Astrocyte of the spinal cord (primary cell): ENCODE measurements around the gene ATG7.
"Not testable (repeated sequence)": the region's sequence is repeated elsewhere in the genome, so short reads cannot be mapped to it uniquely, and the experiment has no call there.

Experiments
- DNase-seq: peaks from one replicate; pipeline ENCODE4 v3.0.0; 2011; ENCODE audit warnings: low read depth, low spot score
- H3K4me3 ChIP-seq: 2 replicates; pipeline ENCODE4 v1.5.1; 2011; ENCODE audit warnings: low read depth, mild to moderate bottlenecking, low read length, moderate library complexity
- CTCF ChIP-seq: IDR thresholded peaks from 2 replicates; pipeline ENCODE4 v1.5.1; 2012; ENCODE audit warnings: low read depth, mild to moderate bottlenecking, low read length, inconsistent platforms
- in situ Hi-C: cut with HindIII; loops from 2 replicates; pipeline ENCODE4 v1.10.0; 2017; ENCODE audit warnings: low sequenced_read_pairs

Gene ATG7

GRCh38 chr3:11438646-11439045 lies 166.4 kb downstream of the ATG7 start:
- TF ChIP-seq CTCF: peak; percentile 23

GRCh38 chr3:11441346-11441745 lies 169.1 kb downstream of the ATG7 start:
- H3K4me3 ChIP-seq, in situ Hi-C loops, DNase-seq: not testable (repeated sequence)

More at GRCh38 chr3:11438646-11439045, 166.4 kb downstream of the ATG7 start:
- DNase-seq: peak; percentile 74
- H3K4me3 ChIP-seq: no peak overlapping the region
- in situ Hi-C loops: no loop called here

GRCh38 chr3:11444404-11444803 lies 172.2 kb downstream of the ATG7 start:
- in situ Hi-C loops: no loop called here
- TF ChIP-seq CTCF: no peak
- DNase-seq: no peak
- H3K4me3 ChIP-seq: no peak overlapping the region

- DNase-seq, H3K4me3 ChIP-seq, in situ Hi-C loops: not testable (repeated sequence)
Measured at GRCh38 chr3:11445193-11445592, 173.0 kb downstream of the ATG7 start.

- peak; percentile 64 for DNase-seq
- no peak for TF ChIP-seq CTCF
- in situ Hi-C loops: no loop called here
Measured at GRCh38 chr3:11445883-11446282, 173.7 kb downstream of the ATG7 start.

GRCh38 chr3:11447584-11448200 lies 175.5 kb downstream of the ATG7 start:
- TF ChIP-seq CTCF: no peak
- DNase-seq: no peak
- in situ Hi-C loops: no loop called here
- H3K4me3 ChIP-seq: no peak overlapping the region

More at GRCh38 chr3:11445883-11446282, 173.7 kb downstream of the ATG7 start:
- no peak overlapping the region for H3K4me3 ChIP-seq

GRCh38 chr3:11450015-11450414 lies 177.8 kb downstream of the ATG7 start:
- in situ Hi-C loops: no loop called here
- DNase-seq: no peak
- no peak overlapping the region for H3K4me3 ChIP-seq
- no peak for TF ChIP-seq CTCF

- no peak for DNase-seq
- in situ Hi-C loops: no loop called here
- no peak overlapping the region for H3K4me3 ChIP-seq
Measured at GRCh38 chr3:11452312-11452711, 180.1 kb downstream of the ATG7 start.

More at GRCh38 chr3:11452312-11452711, 180.1 kb downstream of the ATG7 start:
- no peak for TF ChIP-seq CTCF
